Type B pancreatic cell (in vitro differentiated cells): ENCODE results near the gene FAT3. TPM values are rescaled to one million over a fixed set of nuclear protein-coding genes. Genes with fewer than 3 reads are reported as not detected.

Experiments used
- DNase-seq: peaks from one replicate; pipeline ENCODE4 v3.0.0; 2021; ENCODE audit warnings: mixed read lengths; ENCODE audit not compliant: unreplicated experiment; ENCODE audit errors: extremely low spot score
- H3K27ac Mint-ChIP-seq: 2 replicates; pipeline ENCODE4 v1.8.0; 2021; ENCODE audit warnings: mild to moderate bottlenecking, mixed read lengths
- H3K27me3 Mint-ChIP-seq: 2 replicates; pipeline ENCODE4 v1.8.0; 2021; ENCODE audit warnings: mixed read lengths
- H3K36me3 Mint-ChIP-seq: 2 replicates; pipeline ENCODE4 v1.8.0; 2021; ENCODE audit warnings: mixed read lengths
- H3K4me1 Mint-ChIP-seq: one replicate; pipeline ENCODE4 v1.8.0; 2021; ENCODE audit warnings: mixed read lengths; ENCODE audit not compliant: unreplicated experiment
- H3K4me3 Mint-ChIP-seq: 2 replicates; pipeline ENCODE4 v1.8.0; 2021; ENCODE audit warnings: mild to moderate bottlenecking, mixed read lengths
- H3K9me3 Mint-ChIP-seq: 2 replicates; pipeline ENCODE4 v1.8.0; 2021; ENCODE audit warnings: mixed read lengths
- CTCF ChIP-seq: fragments of 200-600 bp; sonication (generic); conservative IDR thresholded peaks from 2 replicates; pipeline ENCODE4 v1.5.0; 2021; ENCODE audit warnings: antibody characterized with exemption, mild to moderate bottlenecking
- long read RNA-seq: library from polyadenylated mRNA; unstranded; transcript quantifications from one replicate; pipeline ENCODE4 v2.0.0, GENCODE V29; 2020
- total RNA-seq: library from RNA; stranded (reverse); gene quantifications from 2 replicates; pipeline ENCODE4 v1.2.1, GENCODE V29; 2021; ENCODE audit warnings: low replicate concordance

Gene FAT3
- 31.5 and 70.0 TPM in 2 replicates for total RNA-seq
- long read RNA-seq, partial matches to known transcripts = 2 of 6 reads
- long read RNA-seq, other reads (novel, unspliced or antisense) = 3 of 6 reads

DNA sequence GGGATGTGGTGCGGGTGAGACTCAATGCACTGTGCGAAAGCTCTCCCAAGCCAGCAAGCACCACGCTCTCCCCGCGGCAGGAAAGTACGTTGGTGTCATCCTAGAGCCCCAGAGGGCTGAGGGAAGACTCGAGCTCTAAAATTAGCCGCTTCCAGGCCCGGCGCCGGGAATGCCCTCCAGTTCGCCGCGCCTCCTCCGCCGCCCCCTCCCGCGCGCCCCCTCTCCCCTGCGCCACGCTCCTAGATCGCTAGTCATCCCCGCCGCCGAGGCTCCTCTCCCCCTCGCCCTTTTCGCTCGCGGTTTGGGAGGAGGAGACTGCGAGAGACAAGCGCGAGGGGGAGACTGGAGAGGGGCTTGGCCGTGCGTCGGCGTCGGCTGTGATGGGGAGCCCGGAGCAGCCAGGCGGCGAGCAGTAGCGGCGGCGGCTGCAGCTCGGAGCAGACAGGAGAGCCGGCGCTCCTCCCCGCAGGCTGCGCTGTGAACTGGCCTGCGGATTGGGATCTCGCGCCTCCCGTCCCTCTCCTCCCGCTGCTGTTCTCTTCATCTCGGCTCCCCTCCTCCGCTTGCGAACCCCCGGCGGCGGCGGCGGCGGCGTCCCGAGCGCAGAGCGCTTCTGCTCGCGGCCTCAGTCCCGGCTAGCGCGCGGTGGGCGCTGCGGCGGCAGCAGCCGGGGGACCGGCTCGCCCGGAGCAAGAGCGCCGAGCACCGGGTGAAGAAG, at the start of gene FAT3:
Gene FAT3 (plus strand): TSS at position 412 of the 718 bp plus-strand sequence. CDS start 127,295 bp downstream, outside the sequence.
- Mint-ChIP-seq H3K4me1 (peaks cover 44% of the 10 kb centered on the region), H3K27me3 (peaks cover 26% of the 10 kb centered on the region), H3K27ac (peak within 1 kb of the TSS; percentile 79), H3K4me3 (peak within 1 kb of the TSS; percentile 98), H3K36me3 (no peaks in the 10 kb centered on the region), H3K9me3 (no peaks in the 10 kb centered on the region)
- peak; percentile 87 for DNase-seq
- peak; percentile 24 for TF ChIP-seq CTCF

GRCh38 chr11:92179017-92179670, 45.5 kb upstream of the FAT3 start:
- Mint-ChIP-seq H3K4me1 (no peaks in the 10 kb centered on the region), H3K36me3 (no peaks in the 10 kb centered on the region), H3K9me3 (no peaks in the 10 kb centered on the region), H3K27me3 (no peaks in the 10 kb centered on the region), H3K4me3 (no peak overlapping the region), H3K27ac (no peak overlapping the region)
- no peak for DNase-seq
- TF ChIP-seq CTCF = no peak

GRCh38 chr11:92180226-92180625, 44.4 kb upstream of the FAT3 start:
- Mint-ChIP-seq H3K4me1 (no peaks in the 10 kb centered on the region), H3K36me3 (no peaks in the 10 kb centered on the region), H3K27me3 (no peaks in the 10 kb centered on the region), H3K27ac (no peak overlapping the region), H3K9me3 (no peaks in the 10 kb centered on the region), H3K4me3 (no peak overlapping the region)
- no peak for TF ChIP-seq CTCF
- no peak for DNase-seq

DNA sequence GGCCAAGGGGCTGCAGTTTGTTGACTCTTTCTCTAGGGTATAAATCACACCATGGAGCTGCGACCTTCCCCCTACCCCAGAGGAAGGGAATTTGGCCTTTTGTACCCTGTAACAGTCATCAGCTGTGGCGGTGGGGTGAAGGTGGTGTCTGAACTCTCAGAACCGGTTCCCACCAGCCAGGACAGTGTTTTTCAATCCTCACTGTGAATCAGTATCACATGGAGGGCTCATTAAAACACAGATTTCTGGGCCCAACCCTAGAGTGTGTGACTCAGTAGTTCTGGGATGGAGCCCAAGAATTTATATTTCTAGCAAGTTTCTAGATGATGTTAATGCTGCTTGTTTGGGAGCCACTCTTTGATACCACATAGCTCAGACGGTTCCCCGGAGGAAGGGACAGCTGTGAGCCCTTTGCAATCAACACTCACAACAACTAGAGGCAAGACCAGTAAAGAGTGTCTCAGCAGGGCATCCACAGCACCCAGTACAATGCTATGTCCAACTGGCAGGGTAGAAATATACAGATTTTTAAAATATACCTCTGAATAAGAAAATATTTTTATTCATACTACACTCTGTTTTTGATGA, 43.9 kb upstream of the FAT3 start:
- no peak for DNase-seq
- no peaks in the 10 kb centered on the region for H3K9me3 Mint-ChIP-seq
- no peak overlapping the region for H3K4me3 Mint-ChIP-seq
- TF ChIP-seq CTCF = no peak
- H3K27me3 Mint-ChIP-seq = no peaks in the 10 kb centered on the region
- no peaks in the 10 kb centered on the region for H3K36me3 Mint-ChIP-seq
- H3K4me1 Mint-ChIP-seq = no peaks in the 10 kb centered on the region
- no peak overlapping the region for H3K27ac Mint-ChIP-seq

- DNase-seq = no peak
- Mint-ChIP-seq H3K27ac (no peak overlapping the region), H3K4me3 (no peak overlapping the region), H3K36me3 (no peaks in the 10 kb centered on the region), H3K4me1 (no peaks in the 10 kb centered on the region), H3K27me3 (no peaks in the 10 kb centered on the region), H3K9me3 (no peaks in the 10 kb centered on the region)
- TF ChIP-seq CTCF = no peak
Measured at GRCh38 chr11:92190535-92191206, 33.9 kb upstream of the FAT3 start.
